ENCODE data around the gene HLA-DQA2. TPM values are rescaled to one million over a fixed set of nuclear protein-coding genes. Genes with fewer than 3 reads are reported as not detected.

The HLA-DQA2 gene
- total RNA-seq, 4 donors from 2014 or later = 0.40 to 3.2 (median 0.42) TPM; not detected in 1

DNA sequence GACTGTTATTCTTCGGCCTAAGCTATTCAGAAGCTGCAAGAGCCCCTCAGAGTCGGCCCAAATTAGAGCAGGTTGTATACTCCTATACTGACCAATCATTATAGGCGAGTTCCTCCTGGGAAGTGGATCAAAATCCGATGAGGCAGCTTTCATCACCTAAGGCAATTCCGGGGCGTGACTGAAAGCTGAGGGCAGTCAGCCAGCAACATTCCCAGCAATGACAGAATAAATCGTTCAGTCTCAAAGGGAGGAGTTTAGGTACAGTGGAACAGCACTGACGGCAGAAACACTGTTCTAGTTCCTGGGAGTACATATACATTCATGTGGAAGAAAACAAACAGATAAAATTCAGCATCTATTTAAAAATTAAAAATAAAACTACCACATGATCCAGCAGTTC is 11.4 kb downstream of the HLA-DQA2 start:
- 44% methylated on average over 8 of the region's 8 CpGs for WGBS

GRCh38 chr6:32759669-32760068 is 18.5 kb downstream of the HLA-DQA2 start:
- Histone ChIP-seq H3K36me3 (no peaks in the 10 kb centered on the region), H3K9me3 (no peaks in the 10 kb centered on the region), H3K27me3 (peaks cover 0 to 33% (median 0%) of the 10 kb centered on the region in 4 donors), H3K27ac (replicated peaks in 1 of 4) (no peak overlapping the region), H3K4me3 (no peak overlapping the region), H3K4me1 (no peaks in the 10 kb centered on the region)
- intact Hi-C loops (cut with DNase I) = loop anchor here (5.0 kb wide), 1 partner anchor 92 kb away; the partner anchor contains the start of gene HLA-DQB1
- TF ChIP-seq, protein P1, sequence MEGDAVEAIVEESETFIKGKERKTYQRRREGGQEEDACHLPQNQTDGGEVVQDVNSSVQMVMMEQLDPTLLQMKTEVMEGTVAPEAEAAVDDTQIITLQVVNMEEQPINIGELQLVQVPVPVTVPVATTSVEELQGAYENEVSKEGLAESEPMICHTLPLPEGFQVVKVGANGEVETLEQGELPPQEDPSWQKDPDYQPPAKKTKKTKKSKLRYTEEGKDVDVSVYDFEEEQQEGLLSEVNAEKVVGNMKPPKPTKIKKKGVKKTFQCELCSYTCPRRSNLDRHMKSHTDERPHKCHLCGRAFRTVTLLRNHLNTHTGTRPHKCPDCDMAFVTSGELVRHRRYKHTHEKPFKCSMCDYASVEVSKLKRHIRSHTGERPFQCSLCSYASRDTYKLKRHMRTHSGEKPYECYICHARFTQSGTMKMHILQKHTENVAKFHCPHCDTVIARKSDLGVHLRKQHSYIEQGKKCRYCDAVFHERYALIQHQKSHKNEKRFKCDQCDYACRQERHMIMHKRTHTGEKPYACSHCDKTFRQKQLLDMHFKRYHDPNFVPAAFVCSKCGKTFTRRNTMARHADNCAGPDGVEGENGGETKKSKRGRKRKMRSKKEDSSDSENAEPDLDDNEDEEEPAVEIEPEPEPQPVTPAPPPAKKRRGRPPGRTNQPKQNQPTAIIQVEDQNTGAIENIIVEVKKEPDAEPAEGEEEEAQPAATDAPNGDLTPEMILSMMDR (IDR thresholded peaks at IDR 0.05) = no peak
- TF ChIP-seq POLR2AphosphoS5 (IDR thresholded peaks at IDR 0.05) (no peak), POLR2A (IDR thresholded peaks at IDR 0.05; ENCODE audit: low read depth) (no peak), EP300 (IDR thresholded peaks at IDR 0.05) (no peak)
- 90% methylated on average over 1 of the region's 1 CpG for WGBS
- no peak for DNase-seq (ENCODE audit: extremely low spot score)

More for the DNA sequence above, 11.4 kb downstream of the HLA-DQA2 start:
- H3K27me3 ChIP-seq = peaks cover 0 to 22% (median 0%) of the 10 kb centered on the region in 4 donors
- no peaks in the 10 kb centered on the region for H3K4me1 ChIP-seq
- no peaks in the 10 kb centered on the region for H3K9me3 ChIP-seq
- no peaks in the 10 kb centered on the region for H3K36me3 ChIP-seq
- H3K27ac ChIP-seq (replicated peaks in 1 of 4) = no peak overlapping the region
- TF ChIP-seq EP300 (IDR thresholded peaks at IDR 0.05) = no peak
- TF ChIP-seq, protein P1 (IDR thresholded peaks at IDR 0.05) = no peak
- no peak for TF ChIP-seq POLR2AphosphoS5 (IDR thresholded peaks at IDR 0.05)
- TF ChIP-seq POLR2A (IDR thresholded peaks at IDR 0.05; ENCODE audit: low read depth) = no peak
- no peak for DNase-seq (ENCODE audit: extremely low spot score)
- intact Hi-C loops (cut with DNase I) = no loop called here
- no peak overlapping the region for H3K4me3 ChIP-seq

DNA sequence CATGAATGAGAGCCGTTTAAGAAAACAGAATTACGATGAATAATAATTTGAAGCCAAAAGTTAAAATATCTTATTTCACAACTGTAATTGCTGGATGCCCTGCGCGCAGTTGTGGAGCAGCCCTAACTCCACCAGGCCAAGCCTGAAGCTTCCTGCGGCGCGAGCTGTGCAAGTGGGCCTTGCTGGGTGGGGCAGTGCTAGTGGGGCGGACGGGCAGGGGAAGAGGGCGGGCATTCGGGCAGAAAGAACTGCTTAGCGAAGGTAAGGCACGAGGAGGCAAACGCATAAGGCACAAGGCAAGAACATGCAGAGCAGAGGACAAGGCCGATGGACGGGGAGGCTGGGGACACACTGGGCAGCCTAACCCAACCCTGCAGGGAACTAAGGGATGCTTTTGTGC is 19.9 kb downstream of the HLA-DQA2 start:
- no peak for TF ChIP-seq POLR2AphosphoS5 (IDR thresholded peaks at IDR 0.05)
- no peak for TF ChIP-seq EP300 (IDR thresholded peaks at IDR 0.05)
- TF ChIP-seq, protein P1 (IDR thresholded peaks at IDR 0.05) = no peak
- no peak for TF ChIP-seq POLR2A (IDR thresholded peaks at IDR 0.05; ENCODE audit: low read depth)

GRCh38 chr6:32761548-32761947 is 20.4 kb downstream of the HLA-DQA2 start:
- TF ChIP-seq POLR2A (IDR thresholded peaks at IDR 0.05; ENCODE audit: low read depth) (no peak), POLR2AphosphoS5 (IDR thresholded peaks at IDR 0.05) (no peak), EP300 (IDR thresholded peaks at IDR 0.05) (no peak)
- TF ChIP-seq, protein P1 (IDR thresholded peaks at IDR 0.05) = no peak
- 56% methylated on average over 21 of the region's 40 CpGs for WGBS
- DNase-seq (ENCODE audit: extremely low spot score) = no peak
- intact Hi-C loops (cut with DNase I) = loop anchor here (5.0 kb wide), 1 partner anchor 94 kb away; the partner anchor contains the start of gene HLA-DQB1
- Histone ChIP-seq H3K27me3 (peaks cover 0 to 43% (median 0%) of the 10 kb centered on the region in 4 donors), H3K4me3 (no peak overlapping the region), H3K9me3 (no peaks in the 10 kb centered on the region), H3K36me3 (no peaks in the 10 kb centered on the region), H3K4me1 (no peaks in the 10 kb centered on the region), H3K27ac (replicated peaks in 1 of 4) (no peak overlapping the region)

More for the DNA sequence above, 19.9 kb downstream of the HLA-DQA2 start:
- peaks cover 0 to 43% (median 0%) of the 10 kb centered on the region in 4 donors for H3K27me3 ChIP-seq
- no peak for DNase-seq (ENCODE audit: extremely low spot score)
- H3K4me3 ChIP-seq = no peak overlapping the region
- 75% methylated on average over 16 of the region's 16 CpGs for WGBS
- no peaks in the 10 kb centered on the region for H3K36me3 ChIP-seq
- intact Hi-C loops (cut with DNase I) = loop anchor here (5.0 kb wide), 1 partner anchor 94 kb away; the partner anchor contains the start of gene HLA-DQB1
- no peaks in the 10 kb centered on the region for H3K4me1 ChIP-seq
- no peaks in the 10 kb centered on the region for H3K9me3 ChIP-seq
- no peak overlapping the region for H3K27ac ChIP-seq (replicated peaks in 1 of 4)

GRCh38 chr6:32763421-32763820 is 22.2 kb downstream of the HLA-DQA2 start, which contains the start of gene HLA-DQB2:
Gene HLA-DQB2 (minus strand): TSS chr6:32763532. CDS start chr6:32763470, 62 bp downstream.
- H3K27ac ChIP-seq (replicated peaks in 1 of 4) = no peak within 1 kb of the TSS
- H3K36me3 ChIP-seq = no peaks in the 10 kb centered on the region
- TF ChIP-seq POLR2AphosphoS5 (IDR thresholded peaks at IDR 0.05) (no peak), EP300 (IDR thresholded peaks at IDR 0.05) (no peak), POLR2A (IDR thresholded peaks at IDR 0.05; ENCODE audit: low read depth) (no peak)
- H3K4me1 ChIP-seq = no peaks in the 10 kb centered on the region
- peaks cover 0 to 51% (median 0%) of the 10 kb centered on the region in 4 donors for H3K27me3 ChIP-seq
- intact Hi-C loops (cut with DNase I) = loop anchor here (5.0 kb wide), 1 partner anchor 96 kb away; the partner anchor contains the start of gene HLA-DQB1
- H3K4me3 ChIP-seq = no peak within 1 kb of the TSS
- 50% methylated on average over 4 of the region's 4 CpGs for WGBS
- DNase-seq (ENCODE audit: extremely low spot score) = no peak
- no peaks in the 10 kb centered on the region for H3K9me3 ChIP-seq
